ENCODE data around the gene SOD2.
"Not testable (repeated sequence)": the region's sequence is repeated elsewhere in the genome, so short reads cannot be mapped to it uniquely, and the experiment has no call there.

SOD2 gene

DNA sequence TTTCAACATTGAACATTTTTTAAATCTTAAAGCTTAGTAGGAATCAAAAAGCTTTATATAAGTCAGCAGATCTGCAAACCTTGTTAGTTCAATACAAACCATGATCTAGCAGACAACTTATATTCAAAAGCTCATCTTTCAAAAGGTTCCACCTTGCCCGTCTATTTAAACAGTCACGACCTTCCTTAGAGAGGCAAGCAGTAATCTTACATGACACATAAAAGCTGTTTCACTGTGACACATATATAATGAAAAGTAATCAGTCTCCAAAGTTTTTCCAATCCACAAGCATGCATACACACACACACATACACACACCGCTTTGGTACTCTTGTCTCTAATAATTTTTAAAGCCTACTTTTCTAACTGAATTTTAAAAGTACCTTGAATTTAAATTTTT lies 12.9 kb downstream of the SOD2 start:
- Histone ChIP-seq H3K4me3 (no peak overlapping the region), H3K27ac (no peak overlapping the region)
- no peak for DNase-seq (ENCODE audit: low spot score)
- TF ChIP-seq, protein P1, sequence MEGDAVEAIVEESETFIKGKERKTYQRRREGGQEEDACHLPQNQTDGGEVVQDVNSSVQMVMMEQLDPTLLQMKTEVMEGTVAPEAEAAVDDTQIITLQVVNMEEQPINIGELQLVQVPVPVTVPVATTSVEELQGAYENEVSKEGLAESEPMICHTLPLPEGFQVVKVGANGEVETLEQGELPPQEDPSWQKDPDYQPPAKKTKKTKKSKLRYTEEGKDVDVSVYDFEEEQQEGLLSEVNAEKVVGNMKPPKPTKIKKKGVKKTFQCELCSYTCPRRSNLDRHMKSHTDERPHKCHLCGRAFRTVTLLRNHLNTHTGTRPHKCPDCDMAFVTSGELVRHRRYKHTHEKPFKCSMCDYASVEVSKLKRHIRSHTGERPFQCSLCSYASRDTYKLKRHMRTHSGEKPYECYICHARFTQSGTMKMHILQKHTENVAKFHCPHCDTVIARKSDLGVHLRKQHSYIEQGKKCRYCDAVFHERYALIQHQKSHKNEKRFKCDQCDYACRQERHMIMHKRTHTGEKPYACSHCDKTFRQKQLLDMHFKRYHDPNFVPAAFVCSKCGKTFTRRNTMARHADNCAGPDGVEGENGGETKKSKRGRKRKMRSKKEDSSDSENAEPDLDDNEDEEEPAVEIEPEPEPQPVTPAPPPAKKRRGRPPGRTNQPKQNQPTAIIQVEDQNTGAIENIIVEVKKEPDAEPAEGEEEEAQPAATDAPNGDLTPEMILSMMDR (IDR thresholded peaks at IDR 0.05) = no peak

DNA sequence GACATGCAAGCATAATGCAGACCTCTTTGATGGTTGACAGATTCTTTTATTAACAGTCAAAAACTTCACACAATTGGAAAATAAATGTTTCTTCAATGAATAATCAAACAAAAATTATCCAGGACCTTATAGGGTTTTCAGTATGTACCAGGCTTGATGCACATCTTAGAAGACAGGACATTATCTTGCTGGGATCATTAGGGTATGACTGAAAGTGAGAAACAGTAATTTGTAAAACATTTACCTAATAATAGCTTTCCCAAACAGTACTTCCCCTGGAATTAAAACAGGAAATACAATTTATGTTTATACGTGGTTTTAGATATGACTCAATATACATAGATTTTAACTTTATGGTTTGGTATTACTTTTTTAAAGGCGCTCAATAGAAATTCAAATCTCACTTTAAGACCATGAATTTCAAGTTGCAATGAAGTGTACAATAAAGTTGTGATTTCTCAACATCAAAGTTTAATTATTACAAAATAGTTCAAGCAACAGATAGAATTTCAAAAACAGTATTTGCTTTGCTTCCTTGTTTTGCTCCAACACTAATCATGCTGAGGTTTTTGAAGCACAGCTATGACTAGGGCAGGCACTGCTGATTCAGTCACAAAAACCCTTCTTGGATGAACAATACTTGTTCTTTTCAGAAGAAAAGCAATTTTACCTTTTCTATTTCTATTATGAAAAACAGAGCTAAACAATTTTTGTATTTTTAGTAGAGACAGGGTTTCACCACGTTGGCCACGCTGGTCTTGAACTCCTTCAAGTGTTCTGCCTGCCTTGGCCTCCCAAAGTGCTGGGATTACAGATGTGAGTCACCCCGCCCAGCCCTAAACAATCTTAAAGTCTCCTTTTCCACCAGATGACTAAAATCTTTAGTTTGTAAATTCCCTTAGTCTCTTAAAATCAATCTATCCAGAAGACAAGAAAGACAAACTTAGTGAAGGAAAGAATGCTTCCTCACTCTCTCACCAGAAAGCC lies 13.7 kb downstream of the SOD2 start:
- no peak overlapping the region for H3K4me3 ChIP-seq
- no peak for DNase-seq (ENCODE audit: low spot score)
- TF ChIP-seq, protein P1 (IDR thresholded peaks at IDR 0.05) = no peak
- H3K27ac ChIP-seq = no peak overlapping the region

DNA sequence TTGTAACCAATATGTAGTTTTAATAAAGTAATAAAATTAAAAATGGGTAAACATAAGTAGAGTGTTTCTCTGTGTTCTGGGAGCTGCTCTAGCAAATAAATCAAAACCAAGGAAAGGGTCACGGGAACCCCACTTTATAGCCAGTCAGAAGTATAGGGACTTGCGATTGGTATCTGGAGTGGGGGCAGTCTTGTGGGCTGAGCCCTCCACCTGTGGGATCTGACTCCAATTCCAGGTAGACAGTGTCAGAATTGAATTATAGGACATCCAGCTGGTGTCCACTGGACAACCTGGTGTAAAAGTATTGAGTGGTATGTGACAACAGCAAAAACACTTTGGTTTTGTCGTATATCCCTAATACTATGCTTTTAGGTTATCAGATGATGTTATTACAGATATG lies 14.5 kb downstream of the SOD2 start:
- no peak overlapping the region for H3K27ac ChIP-seq
- TF ChIP-seq, protein P1 (IDR thresholded peaks at IDR 0.05) = no peak

DNA sequence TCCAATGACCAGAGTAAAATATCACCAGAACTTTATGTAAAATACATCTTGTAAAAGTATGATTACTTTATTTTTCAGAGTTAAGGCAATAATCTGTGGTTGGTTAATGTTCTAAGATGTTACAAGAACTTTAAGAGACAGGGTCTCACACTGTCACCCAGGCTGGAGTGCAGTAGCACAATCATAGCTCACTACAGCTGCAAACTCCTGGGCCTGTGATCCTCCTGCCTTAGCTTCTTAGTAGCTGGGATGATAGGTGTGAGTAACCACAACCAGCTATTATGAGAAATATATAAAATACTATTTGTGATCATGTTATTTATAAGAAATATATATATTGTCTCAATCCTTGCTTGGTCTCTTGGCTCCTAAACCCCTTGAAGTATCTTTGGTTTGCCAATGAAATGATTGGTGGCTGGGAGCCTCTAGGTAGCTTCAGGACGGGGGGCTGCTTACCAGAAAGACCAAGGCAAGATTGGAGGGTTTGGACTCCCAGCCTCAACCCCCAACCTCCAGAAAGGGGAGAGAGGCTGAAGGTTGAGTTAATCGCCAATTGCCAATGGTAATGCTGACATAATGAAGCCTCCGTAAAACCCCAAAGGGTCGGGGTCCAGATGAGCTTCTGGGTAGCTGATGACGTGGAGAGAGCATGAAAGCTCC lies 15.4 kb downstream of the SOD2 start:
- Histone ChIP-seq H3K4me3 (no peak overlapping the region), H3K27ac (no peak overlapping the region)
- no peak for DNase-seq (ENCODE audit: low spot score)
- TF ChIP-seq, protein P1 (IDR thresholded peaks at IDR 0.05) = no peak

More for the DNA sequence above, 14.5 kb downstream of the SOD2 start:
- no peak overlapping the region for H3K4me3 ChIP-seq
- DNase-seq (ENCODE audit: low spot score) = no peak

DNA sequence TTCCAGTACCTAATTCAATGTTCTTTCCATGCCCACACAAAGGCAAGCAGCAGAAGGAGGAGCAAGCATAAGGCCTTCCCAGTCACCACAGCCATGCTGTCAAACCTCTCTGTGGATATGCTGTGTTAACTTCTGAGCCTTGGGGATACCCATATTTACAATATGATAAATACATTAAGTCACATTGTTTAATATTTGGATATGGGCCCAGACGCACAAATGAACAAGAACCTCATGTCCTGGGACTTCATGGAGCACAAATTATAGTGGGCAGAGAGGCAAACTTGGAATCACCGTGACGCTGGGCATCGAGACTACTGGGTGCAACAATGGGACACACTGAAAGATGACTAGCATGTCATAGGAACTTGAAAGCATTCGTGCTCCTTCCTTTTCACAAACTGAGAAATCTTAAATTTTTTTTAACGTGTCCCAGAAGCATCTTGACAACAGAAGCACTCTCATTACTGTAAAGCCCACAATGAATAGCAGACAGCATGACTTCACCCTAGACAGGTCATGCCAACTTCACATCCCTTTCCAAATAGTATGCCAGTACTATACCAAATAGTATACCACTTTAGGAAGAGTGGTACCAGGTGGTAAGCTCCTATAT lies 16.0 kb downstream of the SOD2 start:
- TF ChIP-seq, protein P1 (IDR thresholded peaks at IDR 0.05) = no peak
- Histone ChIP-seq H3K27ac (no peak overlapping the region), H3K4me3 (no peak overlapping the region)
- no peak for DNase-seq (ENCODE audit: low spot score)

DNA sequence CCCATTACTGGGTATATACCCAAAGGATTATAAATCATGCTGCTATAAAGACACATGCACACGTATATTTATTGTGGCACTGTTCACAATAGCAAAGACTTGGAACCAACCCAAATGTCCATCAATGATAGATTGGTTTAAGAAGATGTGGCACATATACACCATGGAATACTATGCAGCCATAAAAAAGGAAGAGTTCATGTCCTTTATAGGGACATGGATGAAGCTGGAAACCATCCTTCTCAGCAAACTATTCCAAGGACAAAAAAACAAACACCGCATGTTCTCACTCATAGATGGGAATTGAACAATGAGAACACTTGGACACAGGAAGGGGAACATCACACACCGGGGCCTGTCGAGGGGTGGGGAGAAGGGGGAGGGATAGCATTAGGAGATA lies 16.8 kb downstream of the SOD2 start:
- not testable (repeated sequence) for H3K27ac ChIP-seq; DNase-seq (ENCODE audit: low spot score); H3K4me3 ChIP-seq

DNA sequence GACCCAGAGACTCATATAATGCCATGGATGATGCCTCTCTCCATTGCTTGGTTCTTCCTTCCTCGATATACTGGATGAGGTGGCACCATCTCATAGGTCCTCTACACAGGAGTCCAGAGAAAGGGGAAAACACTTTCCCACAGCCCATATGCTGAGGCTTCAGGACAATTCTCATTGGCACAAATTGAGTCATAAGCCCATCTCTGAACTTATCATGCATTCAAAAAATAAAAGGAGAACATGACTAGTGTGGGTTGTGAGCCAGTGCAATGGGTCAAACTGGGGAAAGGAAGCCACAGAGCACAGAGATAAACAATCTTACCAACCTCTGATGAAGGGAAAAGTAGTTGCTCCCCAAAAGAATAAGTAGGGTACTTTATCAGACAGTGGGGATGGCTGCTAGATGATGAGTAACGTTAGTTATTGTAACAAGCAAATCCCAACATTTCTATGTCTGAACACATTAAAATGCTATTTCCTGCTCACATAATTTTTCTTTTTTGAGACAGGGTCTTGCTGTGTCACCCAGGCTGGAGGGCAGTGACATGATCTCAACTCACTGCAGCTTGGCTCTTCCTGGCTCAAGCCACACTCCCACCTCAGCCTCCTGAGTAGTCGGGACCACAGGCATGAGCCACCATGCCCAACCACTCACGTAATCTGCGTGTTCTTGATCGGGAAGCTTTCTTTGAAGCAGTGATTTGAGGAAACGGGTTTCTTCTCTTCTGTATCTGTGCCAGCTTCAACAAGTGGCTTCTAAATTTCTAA lies 27.0 kb downstream of the SOD2 start:
- Histone ChIP-seq H3K4me3 (no peak overlapping the region), H3K27ac (no peak overlapping the region)
- TF ChIP-seq, protein P1 (IDR thresholded peaks at IDR 0.05) = no peak
- no peak for DNase-seq (ENCODE audit: low spot score)

DNA sequence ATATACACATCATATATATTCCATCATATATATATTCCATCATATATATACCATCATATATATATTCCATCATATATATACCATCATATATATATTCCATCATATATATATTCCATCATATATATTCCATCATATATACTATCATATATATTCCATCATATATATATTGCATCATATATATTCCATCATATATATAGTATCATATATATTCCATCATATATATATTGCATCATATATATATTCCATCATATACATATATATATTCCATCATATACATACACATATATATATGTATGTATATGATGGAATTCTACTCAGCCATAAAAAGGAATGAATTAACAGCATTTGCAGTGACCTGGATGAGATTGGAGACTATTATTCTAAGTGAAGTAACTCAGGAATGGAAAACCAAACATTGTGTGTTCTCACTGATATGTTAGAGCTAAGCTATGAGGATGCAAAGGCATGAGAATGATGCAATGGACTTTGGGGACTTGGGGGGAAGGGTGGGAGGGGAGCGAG lies 29.6 kb downstream of the SOD2 start:
- not testable (repeated sequence) for H3K27ac ChIP-seq; DNase-seq (ENCODE audit: low spot score); H3K4me3 ChIP-seq

DNA sequence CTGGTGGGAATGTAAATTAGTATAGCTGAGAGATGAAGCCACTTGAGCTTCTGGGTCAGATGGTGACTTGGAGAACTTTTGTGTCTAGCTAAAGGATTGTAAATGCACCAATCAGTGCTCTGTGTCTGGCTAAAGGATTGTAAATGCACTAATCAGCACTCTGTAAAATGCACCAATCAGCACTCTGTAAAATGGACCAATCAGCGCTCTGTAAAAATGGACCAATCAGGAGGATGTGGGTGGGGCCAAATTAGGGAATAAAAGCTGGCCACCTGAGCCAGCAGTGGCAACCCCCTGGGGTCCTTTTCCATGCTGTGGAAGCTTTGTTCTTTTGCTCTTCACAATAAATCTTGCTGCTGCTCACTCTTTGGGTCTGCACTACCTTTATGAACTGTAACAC lies 31.1 kb downstream of the SOD2 start:
- H3K4me3 ChIP-seq; H3K27ac ChIP-seq; DNase-seq (ENCODE audit: low spot score): not testable (repeated sequence)
